ENCODE results near the gene AS3MT.

- TF ChIP-seq CTCF (IDR thresholded peaks at IDR 0.05 in 8 of 11, conservative IDR thresholded peaks at IDR 0.05 in 3 of 11) (no peak), POLR2A (IDR thresholded peaks at IDR 0.05) (no peak)
Observed at GRCh38 chr10:102916173-102916572, 46.9 kb downstream of the AS3MT start.

Data from spleen (tissue), 7 donors.